ENCODE measurements around the gene SLC23A1.

SLC23A1 gene

DNA sequence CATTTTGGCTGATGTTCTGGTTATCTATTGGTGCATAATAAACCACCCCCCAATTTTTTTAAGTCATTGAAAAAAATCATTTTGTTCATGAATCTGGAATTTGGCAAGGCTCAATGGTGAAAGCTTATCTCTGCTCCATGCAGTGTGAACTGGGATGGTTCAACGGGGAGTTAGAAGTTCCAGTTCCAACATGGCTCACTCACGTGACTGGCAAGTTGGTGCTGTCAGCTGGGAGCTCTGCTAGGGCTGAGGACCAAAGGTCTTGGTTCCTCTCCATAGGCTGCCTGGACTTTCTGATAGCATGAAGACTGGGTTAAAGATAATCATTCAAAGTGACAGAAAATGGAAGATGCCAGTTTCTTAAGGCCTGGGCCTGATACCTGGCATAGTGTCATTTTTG lies 23.9 kb upstream of the SLC23A1 start:
- DNase-seq (ENCODE audit: low spot score): no peak

DNA sequence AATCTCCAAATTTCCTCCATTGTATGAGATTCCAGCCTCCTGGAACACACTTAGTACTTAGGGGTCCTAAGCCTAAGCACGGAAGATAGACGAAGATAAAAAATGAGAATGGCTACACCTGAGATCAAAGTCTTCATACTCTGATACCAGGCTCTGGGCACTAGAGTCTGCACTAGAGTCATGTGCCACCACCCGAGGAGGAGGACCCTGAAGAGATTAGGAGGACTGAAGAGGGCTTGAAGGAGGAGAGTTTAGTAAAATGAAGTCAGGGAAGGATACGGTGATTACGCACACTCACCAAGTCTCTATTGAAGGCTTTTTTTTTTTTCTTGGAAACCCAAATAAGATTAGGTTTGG lies 21.4 kb upstream of the SLC23A1 start:
- no peak for DNase-seq (ENCODE audit: low spot score)

DNA sequence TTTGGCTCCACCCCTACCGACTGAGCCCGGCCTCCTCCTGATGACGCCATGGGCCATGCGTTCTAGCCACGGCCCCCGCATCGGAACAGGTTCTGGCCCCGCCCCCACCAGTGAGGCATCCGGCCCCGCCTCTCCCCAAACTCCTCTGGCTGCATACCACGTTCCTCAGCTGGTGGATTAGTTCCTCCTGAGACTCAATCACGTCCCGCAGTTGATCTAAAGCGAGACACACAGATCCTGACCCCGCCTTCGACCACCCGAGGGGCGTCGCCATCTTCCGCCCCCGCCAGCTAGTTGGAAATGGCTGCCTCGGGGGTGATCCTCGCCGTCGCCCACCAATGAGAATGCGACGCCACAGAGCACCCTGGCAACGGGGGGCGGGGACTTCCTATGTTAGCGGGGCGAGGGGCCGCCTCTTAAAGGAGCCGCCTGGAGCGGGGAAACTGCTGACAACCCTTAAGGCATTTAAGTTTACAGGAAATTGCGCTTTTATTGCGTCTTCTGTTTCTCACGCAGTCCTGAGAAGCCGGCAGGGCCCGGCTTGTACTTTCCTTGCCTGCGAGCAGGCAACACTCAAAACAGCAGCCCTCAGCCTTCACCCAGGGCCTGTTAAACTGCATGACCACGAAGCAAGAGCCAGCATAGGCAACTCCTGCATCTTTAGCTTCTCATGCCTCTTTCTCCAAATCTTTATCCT lies 20.8 kb upstream of the SLC23A1 start, which contains the start of gene SPATA24:
Gene SPATA24, minus strand, starts transcription at position 303 of the 697 bp plus-strand sequence. Its CDS starts 29 bp downstream, at position 274.
- peak; percentile 97 for DNase-seq (ENCODE audit: low spot score)

DNA sequence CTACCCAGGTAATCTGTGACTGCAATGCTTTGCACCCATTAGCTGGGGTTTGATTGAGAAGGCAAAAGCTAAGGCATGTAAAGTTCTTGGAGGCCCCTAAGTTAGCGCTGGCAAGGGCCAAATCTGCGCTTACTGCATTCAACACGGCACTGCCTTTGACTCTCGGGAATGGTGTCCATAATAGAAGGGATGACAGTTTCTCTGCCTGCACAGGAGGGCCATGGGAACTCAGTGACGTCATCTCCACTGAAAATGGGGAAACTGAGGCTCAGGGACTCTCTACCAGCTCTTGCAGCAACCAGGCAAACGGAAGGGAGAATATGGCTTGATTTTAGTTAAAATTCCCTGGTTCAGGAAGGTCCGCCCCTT lies 20.3 kb upstream of the SLC23A1 start:
- DNase-seq (ENCODE audit: low spot score): no peak

DNA sequence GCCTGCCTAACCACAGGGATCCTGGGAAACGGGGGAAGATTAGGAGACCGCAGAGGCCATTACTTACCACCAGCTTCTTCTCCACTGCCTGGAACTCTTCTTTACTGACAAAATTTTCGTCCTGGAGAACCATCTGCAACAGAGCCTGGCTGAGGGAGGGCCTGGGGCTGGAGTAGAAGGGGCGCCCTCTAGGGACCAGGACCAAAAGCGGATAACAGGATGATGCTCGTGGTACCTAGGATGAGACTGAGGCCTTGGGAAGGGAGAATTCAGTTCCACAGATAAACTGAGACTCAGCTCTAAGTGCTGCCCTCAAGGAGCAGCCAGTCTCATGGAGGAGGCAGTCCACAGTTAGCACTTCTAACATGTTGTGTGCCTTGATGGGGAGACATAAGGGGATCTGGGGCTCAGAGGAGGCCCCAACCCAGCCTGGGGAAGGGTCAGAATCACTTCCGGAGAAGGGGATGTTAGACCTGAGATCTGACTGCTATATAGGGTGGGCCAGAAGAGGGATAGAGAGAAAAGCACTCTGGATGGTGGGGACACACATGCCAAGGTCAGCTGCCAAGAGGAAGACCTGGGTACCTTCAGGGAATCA lies 19.6 kb upstream of the SLC23A1 start:
- DNase-seq (ENCODE audit: low spot score): no peak

DNA sequence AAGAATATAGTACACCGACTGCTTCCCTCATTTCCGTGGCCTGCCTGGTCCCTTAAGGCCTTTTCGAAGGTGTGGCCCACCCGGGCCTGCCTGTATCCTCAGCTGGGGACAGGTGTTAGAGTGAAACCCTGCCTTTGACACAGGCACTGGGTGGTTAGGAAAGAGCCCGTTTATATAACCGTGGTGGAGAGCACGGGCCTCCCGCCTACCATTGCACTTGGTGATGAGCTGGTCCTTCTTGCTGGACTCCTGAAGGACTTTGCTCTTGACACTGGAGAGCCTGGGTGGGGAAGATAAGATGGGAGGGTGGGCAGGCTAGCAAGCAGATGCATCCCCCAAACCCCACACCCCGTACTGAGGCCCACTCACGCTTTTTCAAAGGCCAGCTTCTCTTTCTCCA lies 18.4 kb upstream of the SLC23A1 start:
- no peak for DNase-seq (ENCODE audit: low spot score)

DNA sequence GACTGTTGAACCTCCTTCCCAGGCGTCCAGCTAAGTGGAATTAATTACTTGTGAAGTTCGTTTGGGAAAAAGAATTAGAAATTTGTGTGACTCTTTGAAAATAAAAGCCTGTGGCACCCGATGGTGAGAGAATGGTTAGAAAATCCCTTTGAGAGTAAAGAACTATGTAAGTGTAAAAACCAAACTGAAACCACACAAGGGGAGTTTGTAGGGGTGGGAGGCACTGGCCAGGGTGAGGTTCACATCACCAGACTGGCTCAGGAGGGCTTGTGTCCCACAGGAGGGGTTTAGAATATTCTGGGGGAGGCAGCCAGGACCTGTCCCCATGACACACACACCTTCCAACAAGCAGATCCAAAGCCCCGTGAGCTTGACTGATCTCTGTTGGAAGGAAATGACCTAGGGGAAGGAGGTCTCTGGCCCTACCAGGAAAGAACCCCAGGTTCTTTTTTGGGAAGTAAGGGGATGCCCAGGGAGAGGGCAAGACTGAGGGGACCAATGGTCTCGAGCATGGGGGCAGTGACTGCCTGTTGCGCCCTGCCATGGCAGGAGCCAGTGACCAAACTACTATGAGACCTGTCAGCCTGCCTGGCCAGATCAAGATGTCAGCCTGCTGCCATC lies 16.5 kb upstream of the SLC23A1 start:
- DNase-seq (ENCODE audit: low spot score): no peak

DNA sequence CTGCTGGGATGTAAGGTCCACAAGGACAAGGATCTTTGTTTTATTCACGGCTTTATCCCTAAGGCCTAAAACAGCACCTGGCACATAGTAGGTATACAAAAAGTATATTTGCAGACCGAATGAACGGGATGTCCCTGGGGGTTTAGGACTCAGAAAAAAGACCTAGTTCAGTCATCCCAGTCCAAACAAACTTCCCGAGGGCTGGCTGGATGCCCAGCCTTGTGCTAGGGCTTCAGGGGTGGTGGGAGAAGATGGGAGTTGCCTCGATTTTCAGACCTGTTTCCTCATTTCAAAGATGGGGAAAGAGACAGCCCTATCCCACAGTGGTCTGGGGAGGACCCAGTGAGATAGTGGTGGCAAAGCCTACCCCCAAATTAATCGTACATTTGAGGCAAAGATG lies 14.8 kb upstream of the SLC23A1 start:
- no peak for DNase-seq (ENCODE audit: low spot score)

DNA sequence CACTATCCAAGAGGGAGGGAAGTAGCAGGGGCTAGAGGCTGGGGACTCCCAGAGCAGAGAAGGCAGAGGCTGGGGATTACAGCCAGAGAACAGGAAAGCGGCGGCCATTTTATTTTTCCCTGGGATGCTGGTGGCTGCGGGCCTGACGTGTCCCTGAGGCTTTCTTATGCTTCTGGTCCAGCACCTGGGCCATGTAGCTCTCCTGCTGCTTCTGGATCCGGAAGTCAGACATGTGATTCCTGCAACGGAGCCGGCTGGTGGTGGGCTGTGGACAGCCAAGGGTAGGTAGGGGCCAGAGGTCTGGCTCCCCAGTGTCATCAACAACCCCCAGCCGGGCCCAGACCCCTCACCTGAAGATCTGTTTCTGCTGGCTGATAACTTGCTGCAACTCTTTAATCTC lies 13.6 kb upstream of the SLC23A1 start:
- DNase-seq (ENCODE audit: low spot score): no peak

DNA sequence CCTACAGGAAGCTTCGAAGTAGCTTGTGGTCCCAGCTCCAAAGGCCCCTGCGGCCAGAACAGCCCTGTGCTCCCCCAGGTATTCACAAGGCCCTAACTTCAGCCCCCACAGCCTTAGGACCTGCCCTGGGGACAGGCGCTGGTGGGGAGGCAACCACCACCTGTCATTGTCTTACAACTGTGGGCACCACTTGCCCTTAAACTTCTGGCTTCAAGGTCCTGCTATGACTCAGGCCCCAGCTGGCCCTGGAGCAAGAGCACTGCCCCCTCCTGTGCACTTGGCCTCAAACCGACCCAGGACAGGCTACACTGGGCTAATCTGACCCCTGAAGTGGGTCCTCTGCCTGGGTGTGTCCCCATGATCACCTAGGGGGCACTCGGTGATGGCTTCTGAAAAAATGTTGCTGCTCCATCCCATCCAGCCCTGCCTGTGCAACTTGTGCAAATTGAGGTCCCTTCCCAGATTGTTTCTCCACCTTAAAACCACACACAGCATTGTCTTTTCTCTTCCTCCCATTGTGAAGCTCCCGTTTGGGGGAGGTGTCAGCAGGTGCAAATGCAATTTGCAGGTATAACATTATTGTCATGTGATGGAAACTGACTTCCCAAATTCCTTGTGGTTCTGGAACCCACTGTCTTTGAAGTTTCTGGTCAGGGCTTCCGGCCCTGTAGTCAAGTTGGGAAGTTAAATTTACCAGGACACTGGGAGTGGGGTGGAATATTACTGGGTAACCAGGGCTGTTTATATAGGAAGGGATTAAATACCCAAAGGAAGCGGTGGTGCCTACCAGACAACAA lies 12.9 kb upstream of the SLC23A1 start:
- no peak for DNase-seq (ENCODE audit: low spot score)

DNA sequence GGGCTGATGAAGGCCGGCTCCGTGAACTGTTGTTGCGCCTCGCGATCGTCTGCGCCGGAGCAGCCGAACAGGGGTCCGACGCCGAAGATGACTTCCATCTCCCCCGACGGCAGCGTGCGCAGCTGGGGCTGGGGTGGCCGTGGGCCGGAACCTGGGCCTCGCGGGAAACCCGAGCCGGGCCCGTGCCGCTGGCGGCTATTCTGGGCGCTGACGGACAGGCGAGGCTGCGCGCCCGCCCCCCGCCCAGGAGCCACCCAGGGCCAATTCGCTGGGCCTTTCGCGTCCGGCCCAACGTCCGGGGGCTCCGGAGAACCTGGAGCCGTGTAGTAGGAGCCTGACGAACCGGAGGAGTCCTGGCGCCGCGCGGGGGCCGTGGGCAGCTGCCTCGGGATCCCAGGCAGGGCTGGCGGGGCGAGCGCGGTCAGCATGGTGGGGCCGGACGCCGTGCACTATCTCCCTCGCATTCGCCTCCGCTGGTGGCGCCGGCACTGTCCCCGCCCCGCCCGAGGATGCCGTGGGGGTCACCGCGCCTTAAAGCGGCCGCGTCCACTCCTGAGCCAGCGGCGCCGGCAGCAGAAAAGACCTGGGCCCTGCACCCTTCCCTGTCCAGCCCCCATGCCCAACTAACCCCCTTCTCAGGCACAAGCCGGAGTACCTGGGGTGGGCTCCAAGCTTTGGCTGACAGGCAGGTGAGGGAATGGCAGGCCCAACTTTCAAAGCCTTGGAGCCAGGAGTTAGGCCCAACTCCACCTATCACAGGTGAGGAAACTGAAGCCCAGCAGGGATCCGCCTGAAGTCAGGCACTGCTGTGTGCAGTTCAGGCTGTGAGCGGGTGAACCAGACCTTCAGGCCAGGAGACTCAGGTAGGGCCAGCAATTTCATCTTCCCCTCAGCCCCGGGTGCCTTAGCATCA lies 11.8 kb upstream of the SLC23A1 start, which contains the start of gene PROB1:
Gene PROB1, minus strand, starts transcription at position 451 of the 913 bp plus-strand sequence. Its CDS starts 23 bp downstream, at position 428.
- DNase-seq (ENCODE audit: low spot score): no peak

DNA sequence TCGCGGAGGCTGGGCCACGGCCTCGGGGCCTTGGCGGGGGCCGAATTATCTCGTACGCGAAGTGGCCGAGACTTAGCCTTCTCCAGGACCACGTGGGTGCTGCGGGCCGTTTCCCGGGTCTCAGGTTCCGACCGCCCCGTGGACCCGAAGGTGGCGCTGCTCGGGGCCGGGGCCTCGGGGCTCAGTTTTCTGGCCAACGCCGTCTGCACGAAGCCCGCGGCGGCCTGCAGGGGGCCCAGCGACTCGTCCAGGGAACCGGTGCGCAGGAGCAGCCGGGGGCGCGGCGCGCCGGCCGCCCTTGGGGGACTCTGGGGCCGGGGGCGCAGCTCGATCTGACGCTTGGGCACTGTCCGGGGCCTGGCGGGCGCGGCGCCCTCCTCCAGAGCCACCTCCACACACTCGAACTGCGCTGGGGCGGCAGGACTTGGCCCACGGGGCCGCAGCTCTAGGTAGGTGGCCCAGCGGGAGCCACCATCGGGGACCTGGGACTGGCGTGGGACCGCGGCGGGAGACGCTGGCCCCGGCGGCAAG lies 11.1 kb upstream of the SLC23A1 start:
- no peak for DNase-seq (ENCODE audit: low spot score)

DNA sequence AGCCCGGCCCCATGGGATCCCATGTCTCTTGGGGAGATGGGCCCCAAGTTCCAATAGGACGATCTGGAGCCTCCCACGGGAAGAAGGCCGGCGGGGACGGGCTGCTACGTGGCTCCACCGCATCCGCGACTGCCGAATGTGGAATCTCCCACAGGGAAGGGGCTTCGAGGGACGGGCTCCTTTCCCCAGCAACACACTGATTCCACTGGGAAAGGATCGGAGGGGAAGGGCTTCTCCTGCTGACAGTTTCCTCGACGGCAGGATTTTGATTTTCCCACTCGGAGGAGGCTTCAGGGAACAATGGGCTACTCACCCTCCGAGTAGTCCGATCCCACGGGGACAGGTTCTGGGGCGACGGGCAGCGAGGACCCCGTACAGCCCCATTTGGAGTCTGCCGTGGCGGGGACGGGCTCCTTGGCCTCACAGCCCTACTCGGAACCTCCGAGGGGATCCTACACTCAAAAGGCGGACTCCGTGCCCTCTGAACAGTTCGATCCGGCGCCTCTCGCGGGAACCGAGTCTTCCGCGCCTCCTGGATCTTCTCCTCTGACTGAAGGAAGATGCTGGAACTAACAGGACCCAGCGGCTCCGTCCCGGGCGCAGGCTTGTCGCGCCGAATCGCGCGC lies 10.5 kb upstream of the SLC23A1 start:
- no peak for DNase-seq (ENCODE audit: low spot score)

DNA sequence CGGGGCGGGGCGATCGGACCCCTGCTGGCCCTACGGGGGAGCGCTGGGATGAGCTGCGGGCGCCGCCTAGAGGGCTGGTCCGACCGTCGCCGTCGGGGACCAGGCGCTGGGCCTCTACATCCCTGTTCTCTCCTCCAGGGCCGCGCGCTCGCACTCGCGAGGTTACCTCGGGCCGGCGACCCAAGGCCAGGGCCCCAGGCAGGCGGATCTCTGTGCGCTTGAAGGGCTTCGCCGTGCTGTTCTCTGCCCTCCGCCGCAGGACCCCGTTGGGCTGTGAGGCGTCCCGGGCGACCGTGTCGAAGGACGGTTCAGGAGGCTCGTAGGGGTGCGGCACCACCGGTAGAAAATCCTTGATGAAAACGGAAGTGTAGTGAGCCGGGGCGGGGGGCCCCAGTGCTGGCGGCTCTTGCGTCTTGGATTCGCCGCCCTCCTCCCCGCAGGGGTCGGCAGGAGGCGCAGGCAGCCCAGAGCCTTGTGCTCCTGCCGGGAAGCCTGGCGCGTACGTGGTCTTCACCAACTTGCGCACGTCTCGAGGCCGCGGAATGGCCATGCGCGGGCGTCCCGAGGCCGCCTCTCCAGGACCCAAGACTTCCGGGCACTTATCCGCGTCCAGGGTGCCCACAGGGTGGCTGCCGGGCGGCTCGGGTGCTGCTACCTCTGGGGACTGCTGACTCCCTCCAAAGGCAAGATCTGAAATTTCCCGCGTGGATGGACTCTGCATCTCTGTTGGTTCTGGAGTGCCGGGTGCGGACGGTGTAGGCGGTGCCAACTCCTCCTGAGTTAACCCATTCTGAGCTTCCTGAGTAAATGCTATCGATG lies 9.8 kb upstream of the SLC23A1 start:
- DNase-seq (ENCODE audit: low spot score): no peak

DNA sequence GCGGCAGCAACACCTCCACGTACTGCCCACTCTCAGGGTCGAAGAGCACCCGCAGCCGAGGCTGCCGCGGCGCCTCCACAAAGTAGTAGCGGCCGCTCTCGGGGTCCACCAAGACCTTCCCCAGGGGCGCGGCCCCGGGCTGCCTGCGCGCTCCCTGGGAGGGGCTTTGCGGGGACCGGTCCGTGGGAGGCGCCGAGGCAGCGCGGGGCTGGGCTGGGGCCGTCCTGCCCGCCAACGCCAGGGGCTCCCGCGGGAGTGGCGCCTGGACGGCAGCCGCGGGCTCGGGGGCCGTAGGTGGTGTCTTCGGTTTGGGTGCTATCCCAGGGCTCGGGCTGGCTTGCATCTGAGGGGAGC lies 9.2 kb upstream of the SLC23A1 start:
- no peak for DNase-seq (ENCODE audit: low spot score)

DNA sequence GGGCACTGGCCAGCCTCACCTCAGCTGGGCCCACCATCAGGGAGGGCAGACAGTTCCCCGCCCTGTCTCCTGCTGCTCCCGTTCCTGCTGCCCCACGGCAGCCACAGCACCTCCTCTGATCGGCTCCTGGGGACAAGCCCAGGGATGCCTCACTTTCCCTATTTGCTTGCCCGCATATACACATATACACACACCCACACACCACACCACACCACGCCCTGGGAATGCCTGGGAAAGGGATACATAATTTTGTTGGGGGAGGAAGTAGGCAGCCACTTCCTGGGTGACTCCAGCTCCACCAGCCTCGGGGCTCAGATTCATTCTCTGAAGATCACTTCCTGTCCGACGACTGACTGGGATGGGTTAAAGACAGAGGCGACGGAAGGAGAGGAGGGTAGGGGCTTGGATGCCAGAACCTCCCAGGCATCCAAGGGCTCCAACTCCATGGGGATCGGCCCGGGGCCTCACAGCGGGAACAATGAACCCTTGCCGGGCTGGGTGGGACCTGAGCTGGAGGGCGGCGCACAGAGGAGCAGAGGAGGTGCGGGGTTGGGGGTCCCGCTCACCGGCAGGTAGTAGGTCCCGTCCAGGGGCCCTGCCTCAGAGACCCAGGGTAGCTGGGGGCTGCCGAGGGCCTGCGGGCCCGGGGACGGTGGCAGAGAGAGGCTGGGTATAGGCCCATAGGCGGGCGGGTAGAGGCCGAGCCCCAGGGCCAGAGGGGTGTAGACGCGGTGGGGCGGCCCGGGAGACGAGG lies 8.7 kb upstream of the SLC23A1 start:
- no peak for DNase-seq (ENCODE audit: low spot score)

DNA sequence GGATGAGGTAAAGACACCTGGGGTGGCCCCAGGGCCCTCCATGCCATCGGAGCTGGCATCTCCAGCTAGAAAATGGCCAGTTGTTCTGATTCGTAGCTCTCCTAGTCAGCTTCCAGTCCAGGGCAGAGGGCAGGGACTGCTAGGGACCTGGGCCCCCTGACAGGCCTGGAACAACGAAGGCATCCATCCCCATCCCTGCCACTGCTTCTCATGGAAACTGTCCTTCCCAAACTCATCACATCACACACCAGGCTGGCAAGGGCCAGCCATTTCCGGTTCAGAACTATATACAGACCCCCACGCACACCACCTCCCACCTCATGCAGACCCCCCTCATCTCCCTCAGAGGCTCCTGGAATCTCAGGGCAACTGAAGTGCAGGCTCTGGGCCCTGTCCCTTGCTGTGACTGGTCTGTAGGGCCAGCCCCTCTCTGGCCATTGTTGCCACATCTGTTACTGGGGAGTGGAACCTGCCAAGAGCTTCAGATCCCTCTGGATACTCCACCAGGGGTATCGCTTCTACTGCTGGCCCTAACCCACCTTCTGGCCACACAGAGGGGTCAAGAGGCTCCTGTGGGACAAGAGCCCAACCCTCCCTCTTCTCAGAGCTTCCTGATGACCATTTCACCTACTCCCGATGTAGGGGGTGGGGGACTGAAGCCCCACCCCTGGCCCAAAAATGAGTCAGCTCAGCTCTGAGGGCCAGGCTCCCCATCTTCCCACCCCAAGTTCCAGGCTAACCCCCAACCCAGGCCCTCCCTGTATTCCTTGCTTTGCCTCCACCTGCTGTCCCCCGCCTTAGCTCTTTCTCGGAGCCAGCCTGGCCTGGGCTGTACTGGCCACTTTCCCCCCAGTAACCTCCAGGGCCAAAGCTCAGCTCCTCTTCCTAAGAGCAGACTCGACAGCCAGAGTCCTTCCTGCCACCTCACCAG lies 7.8 kb upstream of the SLC23A1 start:
- no peak for DNase-seq (ENCODE audit: low spot score)

Data from hepatic stellate cell (primary cell).